PC-9 (cell line): ENCODE results near the gene RANBP3L. TPM values are rescaled to one million over a fixed set of nuclear protein-coding genes. Genes with fewer than 3 reads are reported as not detected.
"Not testable (repeated sequence)": the region's sequence is repeated elsewhere in the genome, so short reads cannot be mapped to it uniquely, and the experiment has no call there.

Source experiments
- BruUV-seq: library from RNA; stranded (reverse); fragments of 400-500 nt; replicated peaks from 2 replicates; lab custom pipeline; 2021; lab: Mats Ljungman, UMichigan
- CTCF ChIA-PET: fragments of 300-600 bp; sonication (Branson Sonifier 250); formaldehyde crosslinking; loops from one replicate; lab custom pipeline; 2022; ENCODE audit warnings: antibody characterized with exemption; lab: Charles Lee
- POLR2A ChIA-PET: fragments of 300-600 bp; sonication (Branson Sonifier 250); formaldehyde crosslinking; loops from one replicate; lab custom pipeline; 2022; ENCODE audit warnings: antibody characterized with exemption; ENCODE audit not compliant: unreplicated experiment; lab: Charles Lee
- DNase-seq, 2 experiments: peaks; one replicate each; pipeline versions ENCODE4 v3.0.0 to v3.0.0-alpha.2; 2015 to 2022; ENCODE audit warnings: mixed read lengths in 1 of 2
- H2AFZ ChIP-seq: fragments of 200-600 bp; sonication (generic); 2 replicates; pipeline ENCODE4 v1.8.1; 2017; ENCODE audit warnings: antibody characterized with exemption
- H3F3A ChIP-seq: fragments of 200-600 bp; sonication (generic); 2 replicates; pipeline ENCODE4 v1.8.1; 2017; ENCODE audit warnings: antibody characterized with exemption, mild to moderate bottlenecking, low read depth; ENCODE audit not compliant: insufficient read depth
- H3K27ac ChIP-seq: fragments of 200-600 bp; sonication (generic); 2 replicates; pipeline ENCODE4 v1.6.1; 2016; ENCODE audit warnings: mixed run types
- H3K27me3 ChIP-seq: fragments of 200-600 bp; sonication (generic); 2 replicates; pipeline ENCODE4 v1.6.1; 2016; ENCODE audit warnings: low read depth, mixed run types; ENCODE audit not compliant: insufficient read depth
- H3K36me3 ChIP-seq: fragments of 200-600 bp; sonication (generic); 2 replicates; pipeline ENCODE4 v1.6.1; 2016; ENCODE audit warnings: low read depth, mixed run types
- H3K4me1 ChIP-seq: fragments of 200-600 bp; sonication (generic); replicated peaks from 2 replicates; pipeline ENCODE4 v1.6.1; 2016; ENCODE audit warnings: mixed run types; ENCODE audit not compliant: insufficient read depth
- H3K4me2 ChIP-seq: fragments of 200-600 bp; sonication (generic); 2 replicates; pipeline ENCODE4 v1.6.1; 2017; ENCODE audit warnings: mixed run types
- H3K4me3 ChIP-seq: fragments of 200-600 bp; sonication (generic); 2 replicates; pipeline ENCODE4 v1.6.1; 2016; ENCODE audit warnings: mixed run types
- H3K79me2 ChIP-seq: fragments of 200-600 bp; sonication (generic); 2 replicates; pipeline ENCODE4 v1.6.1; 2017; ENCODE audit warnings: low read depth, mixed run types
- H3K9me2 ChIP-seq: fragments of 200-600 bp; sonication (generic); 2 replicates; pipeline ENCODE4 v1.8.1; 2017; ENCODE audit warnings: mild to moderate bottlenecking; ENCODE audit not compliant: insufficient read depth
- H3K9me3 ChIP-seq: fragments of 200-600 bp; sonication (generic); 2 replicates; pipeline ENCODE4 v1.8.1; 2016; ENCODE audit warnings: low read depth; ENCODE audit not compliant: insufficient read depth
- H4K20me1 ChIP-seq: fragments of 200-600 bp; sonication (generic); 2 replicates; pipeline ENCODE4 v1.8.1; 2017; ENCODE audit not compliant: insufficient read depth
- CTCF ChIP-seq: fragments of 200-600 bp; sonication (generic); conservative IDR thresholded peaks from 2 replicates; pipeline ENCODE4 v1.6.1; 2017; ENCODE audit warnings: mixed run types, antibody characterized with exemption, mild to moderate bottlenecking, moderate library complexity
- EZH2 ChIP-seq: fragments of 200-600 bp; sonication (generic); IDR thresholded peaks from 2 replicates; pipeline ENCODE4 v1.8.0; 2017; ENCODE audit warnings: antibody characterized with exemption, low read depth
- intact Hi-C: fragments of 100-400 bp; cut with micrococcal nuclease; formaldehyde crosslinking; loops from one replicate; pipeline ENCODE4 v1.10.0; 2022; ENCODE audit not compliant: unreplicated experiment
- total RNA-seq: library from RNA; stranded (reverse); gene quantifications from 2 replicates; pipeline ENCODE4 v1.2.3, GENCODE V29; 2021

Gene RANBP3L
- total RNA-seq, 1 experiment from 2014 or later = not detected

- Histone ChIP-seq H3K9me3 (no peaks in the 10 kb centered on the region), H3K27ac (no peak overlapping the region), H3K79me2 (no peaks in the 10 kb centered on the region), H2AFZ (no peak overlapping the region), H3K4me1 (0 out of 2 replicates have a peak, but pooled peaks cover 4% of the 10 kb centered on the region), H3K36me3 (no peaks in the 10 kb centered on the region), H3K4me3 (no peak overlapping the region), H3K27me3 (no peaks in the 10 kb centered on the region), H3F3A (no peaks in the 10 kb centered on the region), H3K9me2 (0 out of 2 replicates have a peak, but pooled peaks cover 4% of the 10 kb centered on the region), H3K4me2 (no peak overlapping the region), H4K20me1 (no peaks in the 10 kb centered on the region)
- ChIA-PET CTCF (no interaction called here), POLR2A (no interaction called here)
- no peak for DNase-seq
- TF ChIP-seq CTCF (no peak), EZH2 (no peak)
- intact Hi-C loops = no loop called here
- no TSS peak for BruUV-seq
Observed at GRCh38 chr5:36297653-36298052, 4.0 kb downstream of the RANBP3L start.

- no peak overlapping the region for H3K4me3 ChIP-seq
- H3K36me3 ChIP-seq = no peaks in the 10 kb centered on the region
- no peaks in the 10 kb centered on the region for H3K79me2 ChIP-seq
- TF ChIP-seq CTCF (no peak), EZH2 (no peak)
- H3F3A ChIP-seq = no peaks in the 10 kb centered on the region
- BruUV-seq = no TSS peak
- H3K27me3 ChIP-seq = no peaks in the 10 kb centered on the region
- H3K9me3 ChIP-seq = no peaks in the 10 kb centered on the region
- no peaks in the 10 kb centered on the region; the same call in none of the 2 replicates for H3K9me2 ChIP-seq
- intact Hi-C loops = no loop called here
- H2AFZ ChIP-seq = no peak overlapping the region
- H3K27ac ChIP-seq = no peak overlapping the region
- no peaks in the 10 kb centered on the region for H3K4me1 ChIP-seq
- H4K20me1 ChIP-seq = no peaks in the 10 kb centered on the region
- ChIA-PET CTCF (no interaction called here), POLR2A (no interaction called here)
- no peak overlapping the region for H3K4me2 ChIP-seq
- DNase-seq = no peak
Observed at GRCh38 chr5:36285837-36286615, 15.7 kb downstream of the RANBP3L start.

GRCh38 chr5:36283775-36284174, 17.9 kb downstream of the RANBP3L start:
- H3K36me3 ChIP-seq, intact Hi-C loops, H3K4me3 ChIP-seq, H3K27me3 ChIP-seq, H3K9me2 ChIP-seq, H2AFZ ChIP-seq, H3K27ac ChIP-seq, H3K4me2 ChIP-seq, H4K20me1 ChIP-seq, H3F3A ChIP-seq, H3K9me3 ChIP-seq, H3K4me1 ChIP-seq, BruUV-seq, DNase-seq, H3K79me2 ChIP-seq, POLR2A ChIA-PET: not testable (repeated sequence)
- CTCF ChIA-PET = interaction anchor here (0.6 kb wide), 1 partner anchor 18 kb away, joined by 4 read pairs; no protein-coding TSS in a partner anchor
